GM19452 (cell line): ENCODE measurements around the gene KIAA1191.
A peak's percentile ranks its signal among the peaks of the same experiment; 100 is the strongest.

ENCODE experiments used
- ATAC-seq: cut with Tn5 transposase; IDR thresholded peaks from one replicate; pipeline ENCODE4 v1.9.1; 2021; ENCODE audit not compliant: unreplicated experiment

The KIAA1191 gene

DNA sequence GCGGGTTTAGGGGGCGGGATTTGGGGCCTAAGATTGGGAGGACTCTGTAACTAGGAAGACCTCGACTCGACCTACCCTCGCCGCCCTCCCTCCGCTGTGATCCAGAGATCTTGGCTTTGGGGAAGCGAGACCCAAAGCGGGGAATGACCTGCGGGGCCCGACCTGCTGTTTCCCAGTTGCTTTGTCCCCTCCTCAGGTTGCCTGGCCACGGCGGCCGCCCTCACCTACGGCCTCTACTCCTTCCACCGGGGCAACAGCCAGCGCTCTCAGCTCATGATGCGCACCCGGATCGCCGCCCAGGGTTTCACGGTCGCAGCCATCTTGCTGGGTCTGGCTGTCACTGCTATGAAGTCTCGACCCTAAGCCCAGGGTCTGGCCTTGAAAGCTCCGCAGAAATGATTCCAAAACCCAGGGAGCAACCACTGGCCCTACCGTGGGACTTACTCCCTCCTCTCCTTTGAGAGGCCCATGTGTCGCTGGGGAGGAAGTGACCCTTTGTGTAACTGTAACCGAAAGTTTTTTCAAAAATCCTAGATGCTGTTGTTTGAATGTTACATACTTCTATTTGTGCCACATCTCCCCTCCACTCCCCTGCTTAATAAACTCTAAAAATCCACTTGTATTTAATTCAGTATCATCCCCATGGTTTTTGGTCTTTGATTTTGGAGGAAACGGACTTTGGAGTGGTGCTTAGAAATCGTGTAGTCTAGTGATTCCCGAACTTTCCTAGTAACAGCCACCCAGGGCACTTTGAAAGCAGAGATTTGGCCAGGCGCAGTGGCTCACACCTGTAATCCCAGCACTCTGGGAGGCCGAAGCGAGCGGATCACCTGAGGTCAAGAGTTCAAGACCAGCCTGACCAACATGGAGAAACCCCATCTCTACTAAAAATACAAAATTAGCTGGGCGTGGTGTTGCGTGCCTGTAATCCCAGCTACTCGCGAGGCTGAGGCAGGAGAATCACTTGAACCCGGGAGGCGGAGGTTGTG lies 27.9 kb upstream of the KIAA1191 start:
- peak; percentile 42 for ATAC-seq

DNA sequence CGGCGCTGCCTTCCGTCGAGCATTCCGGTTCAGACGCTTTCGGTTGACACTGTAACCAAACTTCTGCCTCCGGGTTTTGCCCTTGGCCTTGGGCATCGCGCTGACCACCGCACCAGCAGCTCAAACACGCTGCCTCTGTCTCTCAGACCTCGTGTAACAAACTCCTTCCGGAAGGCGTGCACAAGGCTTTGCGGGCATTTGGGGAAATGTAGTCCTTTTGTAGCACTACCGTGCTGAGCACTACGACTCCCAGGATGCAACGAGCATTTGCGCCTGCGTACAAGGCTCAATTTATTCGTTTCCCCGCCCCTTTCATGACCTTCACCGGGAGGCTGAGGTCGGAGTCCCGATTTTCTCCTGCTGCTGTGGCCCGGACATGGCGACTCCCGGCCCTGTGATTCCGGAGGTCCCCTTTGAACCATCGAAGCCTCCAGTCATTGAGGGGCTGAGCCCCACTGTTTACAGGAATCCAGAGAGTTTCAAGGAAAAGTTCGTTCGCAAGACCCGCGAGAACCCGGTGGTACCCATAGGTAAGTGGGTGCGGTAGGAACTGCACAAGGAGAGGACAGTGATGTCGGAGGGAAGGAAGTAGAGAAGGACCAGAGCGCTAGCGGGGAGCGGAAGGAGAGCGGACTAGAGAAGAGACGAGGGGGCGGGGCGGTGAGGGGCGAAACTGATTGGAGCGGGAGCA lies 27.0 kb upstream of the KIAA1191 start, which contains the start of the genes HIGD2A and NOP16:
Gene HIGD2A (plus strand): TSS at position 308 of the 691 bp plus-strand sequence. CDS start 69 bp downstream, at position 377.
Gene NOP16 (minus strand): TSS at position 155 of the 691 bp plus-strand sequence. CDS start 59 bp downstream, at position 96.
- peak; percentile 86 for ATAC-seq

GRCh38 chr5:176388003-176388443 lies 26.5 kb upstream of the KIAA1191 start:
- no peak for ATAC-seq

- ATAC-seq = no peak
Observed at GRCh38 chr5:176387384-176387925, 25.9 kb upstream of the KIAA1191 start.

- ATAC-seq = no peak
Observed at GRCh38 chr5:176386491-176386890, 24.9 kb upstream of the KIAA1191 start.

- ATAC-seq = no peak
Observed at GRCh38 chr5:176384991-176385390, 23.4 kb upstream of the KIAA1191 start.

GRCh38 chr5:176384366-176384930 lies 22.9 kb upstream of the KIAA1191 start:
- ATAC-seq = no peak

- ATAC-seq = no peak
Observed at GRCh38 chr5:176383961-176384360, 22.4 kb upstream of the KIAA1191 start.

DNA sequence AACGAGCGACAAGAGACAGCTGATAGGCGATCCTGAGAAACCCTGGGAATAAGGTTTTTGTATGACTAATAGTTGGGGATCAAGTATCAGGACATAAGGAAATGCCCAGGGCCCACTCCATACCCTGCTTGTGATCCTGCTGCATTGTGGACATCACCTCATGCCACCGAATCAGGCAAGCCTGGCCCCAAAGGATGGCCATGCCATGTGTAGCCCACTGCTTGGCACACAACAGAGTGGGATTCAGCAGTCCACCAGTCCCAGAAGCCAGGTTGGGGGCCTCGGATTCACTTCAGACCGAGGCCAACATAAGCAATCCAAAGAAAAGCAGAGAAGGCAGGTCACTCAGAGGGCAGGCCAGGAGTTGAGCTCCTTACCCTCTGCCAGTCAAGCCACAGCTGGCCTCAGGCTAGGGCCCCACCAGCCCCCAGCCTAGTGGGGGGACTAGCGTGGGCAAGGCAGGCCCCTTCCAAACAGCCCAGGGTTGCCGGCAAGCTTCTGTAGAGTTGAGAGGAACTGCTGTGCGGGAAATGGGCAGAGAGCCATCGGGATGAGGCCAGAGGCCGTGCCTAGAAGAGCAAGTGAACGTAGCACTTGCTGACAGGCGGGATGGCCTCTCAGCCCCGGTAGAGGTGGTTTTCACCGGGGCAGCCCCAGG lies 21.8 kb upstream of the KIAA1191 start:
- no peak for ATAC-seq

GRCh38 chr5:176382721-176383120 lies 21.2 kb upstream of the KIAA1191 start:
- ATAC-seq = no peak

DNA sequence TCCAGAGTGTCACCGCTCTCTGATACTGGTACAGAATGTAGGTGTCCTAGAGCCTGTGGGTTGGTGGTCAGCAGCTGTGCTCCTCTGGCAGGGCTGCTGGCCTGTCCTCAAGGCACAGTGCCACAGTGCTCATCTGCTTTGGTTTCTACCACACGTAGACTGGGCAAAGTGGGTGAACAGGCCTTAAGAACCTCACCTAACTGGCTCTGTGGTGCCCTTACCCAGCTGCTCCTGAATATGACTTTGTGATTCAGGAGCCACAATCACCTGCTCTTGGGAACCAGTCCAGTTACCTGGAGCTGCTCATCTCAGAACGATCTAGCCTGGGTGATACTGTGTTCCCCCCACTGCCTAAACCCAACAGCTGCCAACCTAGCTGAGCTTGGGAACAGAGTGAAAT lies 20.4 kb upstream of the KIAA1191 start:
- ATAC-seq = no peak

DNA sequence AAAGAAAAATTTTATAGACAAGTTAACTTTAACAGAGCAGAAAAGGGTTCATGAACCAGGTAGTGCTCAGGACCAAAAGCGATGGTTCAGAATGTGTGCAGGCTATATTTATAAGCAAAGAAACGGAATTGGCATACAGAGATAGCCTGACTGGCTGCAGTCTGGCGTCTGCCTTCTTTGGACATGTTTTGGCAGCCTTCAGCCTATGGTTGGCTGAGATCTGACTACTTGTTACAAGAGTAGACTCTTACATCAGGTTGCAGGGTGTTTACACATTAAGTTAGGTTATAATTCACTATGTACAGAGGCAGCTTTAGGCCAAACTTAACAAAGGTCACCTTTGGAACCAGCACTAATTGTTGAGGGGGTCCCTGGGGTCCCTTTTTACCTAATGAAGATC lies 19.9 kb upstream of the KIAA1191 start:
- no peak for ATAC-seq

DNA sequence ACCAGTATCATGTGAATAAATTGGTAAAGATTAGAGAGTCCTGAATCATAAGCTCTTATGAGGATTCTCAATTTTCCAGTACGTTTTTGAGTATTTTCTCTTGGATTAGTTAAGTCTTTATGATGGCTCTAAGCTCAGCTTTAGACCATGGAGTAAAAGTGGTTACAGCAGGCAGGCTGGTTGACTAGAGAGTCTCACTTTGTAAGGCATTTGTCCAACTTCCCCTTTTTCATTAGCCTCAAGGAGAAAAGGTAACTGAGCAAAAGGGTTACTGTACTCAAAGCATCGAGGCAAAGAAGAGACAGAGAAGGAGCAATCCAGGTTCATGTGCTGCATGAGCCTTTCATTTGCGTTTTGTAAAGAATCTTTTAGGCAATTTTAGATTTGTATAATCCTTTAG lies 18.3 kb upstream of the KIAA1191 start:
- no peak for ATAC-seq

GRCh38 chr5:176373100-176373818 lies 11.7 kb upstream of the KIAA1191 start:
- ATAC-seq = no peak

GRCh38 chr5:176371621-176372539 lies 10.3 kb upstream of the KIAA1191 start:
- ATAC-seq = no peak

DNA sequence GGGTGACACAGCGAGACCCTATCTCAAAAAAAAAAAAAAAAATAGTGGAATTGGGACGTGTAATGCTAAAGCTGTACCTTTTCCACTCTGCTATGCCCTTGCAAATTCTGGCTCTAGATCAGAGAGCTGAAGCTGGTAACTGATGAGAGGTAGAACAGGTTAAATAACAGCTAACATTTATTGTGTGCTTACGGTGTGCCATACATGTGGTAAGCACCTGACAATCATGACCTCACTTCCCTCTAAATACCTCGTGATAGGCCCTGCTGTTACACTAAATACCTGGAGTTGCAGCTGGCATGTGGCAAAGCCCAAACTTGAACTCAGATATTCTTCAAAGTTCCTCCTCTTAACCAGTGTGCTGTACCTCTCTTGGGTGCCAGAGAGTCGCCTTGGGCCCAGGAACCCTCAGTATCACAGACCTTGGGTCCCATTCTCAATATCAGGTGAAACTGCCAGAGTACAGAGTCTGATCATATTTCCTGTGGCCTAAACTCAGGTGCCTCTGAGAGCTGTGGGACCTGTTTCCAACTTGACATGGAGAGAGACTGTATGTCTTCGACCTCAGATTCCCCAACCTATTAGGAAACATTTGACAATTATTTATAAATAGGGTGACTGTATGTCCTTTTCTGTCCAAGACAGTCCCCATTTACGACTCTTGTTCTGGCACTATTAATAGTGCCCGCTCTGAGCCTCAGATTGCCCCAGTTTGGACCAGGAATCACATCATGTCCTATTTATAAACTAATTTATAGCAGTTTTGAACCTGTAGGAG lies 8.6 kb upstream of the KIAA1191 start:
- ATAC-seq = no peak

- ATAC-seq = no peak
Observed at GRCh38 chr5:176368726-176369125, 7.2 kb upstream of the KIAA1191 start.

GRCh38 chr5:176366232-176366894 lies 4.8 kb upstream of the KIAA1191 start:
- ATAC-seq = no peak
